ENCODE results near the gene VPS18. TPM values are rescaled to one million over a fixed set of nuclear protein-coding genes. Genes with fewer than 3 reads are reported as not detected.

Gene VPS18
- polyA plus RNA-seq, 3 donors from 2014 or later: 20.8 to 36.8 (median 35.3) TPM

DNA sequence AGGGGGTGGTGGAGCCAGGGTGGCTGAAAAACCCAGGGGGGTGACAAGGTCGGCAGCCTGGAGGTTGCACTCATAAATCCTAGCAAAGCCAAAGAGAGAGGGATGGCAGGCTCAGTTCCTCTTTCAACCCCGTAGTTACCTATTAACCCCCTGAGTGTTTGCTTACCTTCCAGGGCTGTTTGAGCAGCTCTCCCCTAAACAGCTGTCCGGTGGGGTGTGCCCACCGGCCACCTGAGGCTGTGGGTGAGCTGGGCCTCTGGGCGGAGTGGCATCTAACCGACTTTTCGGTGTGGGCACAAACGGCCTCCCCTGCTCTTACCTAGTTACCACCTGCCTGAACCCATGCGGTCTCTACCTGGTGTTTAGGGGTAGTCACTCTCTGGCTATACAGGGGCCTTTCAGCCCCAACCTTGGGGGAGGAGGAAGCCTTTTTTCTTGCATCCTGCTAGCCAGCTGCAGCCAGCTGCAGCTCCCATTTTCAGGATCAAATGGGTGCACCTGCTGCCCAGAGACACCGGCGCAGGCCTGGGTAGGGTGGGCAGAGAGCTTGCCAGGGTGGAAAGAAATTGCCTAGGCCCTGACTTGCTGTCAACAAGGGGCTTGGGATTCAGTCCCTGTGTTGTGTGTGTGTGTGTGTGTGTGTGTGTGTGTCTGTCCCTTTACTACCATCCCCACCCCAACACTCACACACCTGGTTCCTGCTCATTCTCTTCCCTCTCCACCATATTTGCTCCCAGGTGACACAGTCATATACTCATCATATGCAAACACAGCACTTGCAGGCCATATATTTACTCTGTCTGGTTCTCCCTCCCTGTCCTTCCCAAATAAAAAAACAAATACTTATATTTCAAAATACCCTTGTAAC is 38.6 kb downstream of the VPS18 start:
- Mint-ChIP-seq H3K36me3 (peaks cover 0 to 4% (median 0%) of the 10 kb centered on the region in 3 donors), H3K9me3 (no peaks in the 10 kb centered on the region), H3K27me3 (ENCODE audit: low read depth in 3 of 3) (peaks cover 7 to 15% (median 15%) of the 10 kb centered on the region in 3 donors), H3K4me1 (peaks cover 40 to 41% of the 10 kb centered on the region in 2 donors), H3K4me3 (no peak overlapping the region), H3K27ac (no peak overlapping the region)
- DNase-seq: no peak

DNA sequence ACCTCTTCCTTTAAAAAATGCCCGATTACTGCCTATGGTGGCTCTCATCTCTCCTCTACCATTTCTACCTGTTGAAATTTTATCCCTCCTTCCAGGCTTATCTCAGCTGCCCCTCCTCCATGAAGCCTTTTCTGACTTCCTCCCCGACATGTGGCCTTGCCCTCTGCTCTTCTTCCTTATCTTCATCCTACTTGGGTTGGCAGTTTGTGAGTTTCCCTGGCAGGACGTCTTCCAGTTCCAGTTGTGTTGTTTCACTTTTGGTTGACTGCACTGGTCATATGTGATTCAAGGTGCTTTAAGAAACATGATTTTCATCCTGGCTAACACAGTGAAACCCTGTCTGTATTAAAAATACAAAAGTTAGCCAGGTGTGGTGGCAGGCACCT is 39.3 kb downstream of the VPS18 start:
- H3K4me3 Mint-ChIP-seq: no peak overlapping the region
- no peak overlapping the region for H3K27ac Mint-ChIP-seq
- no peak for DNase-seq
- H3K9me3 Mint-ChIP-seq: no peaks in the 10 kb centered on the region
- peaks cover 0 to 4% (median 0%) of the 10 kb centered on the region in 3 donors for H3K36me3 Mint-ChIP-seq
- H3K27me3 Mint-ChIP-seq (ENCODE audit: low read depth in 3 of 3): peaks cover 7 to 15% (median 15%) of the 10 kb centered on the region in 3 donors
- H3K4me1 Mint-ChIP-seq: peaks cover 35 to 40% of the 10 kb centered on the region in 2 donors

DNA sequence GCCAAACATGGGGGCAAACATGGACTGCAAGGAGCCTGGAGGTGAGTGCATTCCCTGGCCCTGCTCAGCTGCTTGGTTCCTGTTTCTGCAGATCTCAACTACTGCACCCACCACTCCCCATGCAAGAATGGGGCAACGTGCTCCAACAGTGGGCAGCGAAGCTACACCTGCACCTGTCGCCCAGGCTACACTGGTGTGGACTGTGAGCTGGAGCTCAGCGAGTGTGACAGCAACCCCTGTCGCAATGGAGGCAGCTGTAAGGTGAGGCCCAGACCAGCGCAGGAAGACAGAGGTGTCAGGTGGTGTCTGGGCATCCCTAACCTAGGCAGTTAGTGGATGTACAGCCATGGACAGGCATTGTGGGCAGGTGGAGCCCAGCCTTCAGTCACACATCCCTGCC is 40.2 kb downstream of the VPS18 start:
- Mint-ChIP-seq H3K27ac (no peak overlapping the region), H3K27me3 (ENCODE audit: low read depth in 3 of 3) (peaks cover 4 to 12% (median 11%) of the 10 kb centered on the region in 3 donors), H3K36me3 (peaks cover 0 to 4% (median 0%) of the 10 kb centered on the region in 3 donors), H3K4me1 (peaks cover 28 to 31% of the 10 kb centered on the region in 2 donors), H3K9me3 (no peaks in the 10 kb centered on the region), H3K4me3 (no peak overlapping the region)
- DNase-seq: no peak

DNA sequence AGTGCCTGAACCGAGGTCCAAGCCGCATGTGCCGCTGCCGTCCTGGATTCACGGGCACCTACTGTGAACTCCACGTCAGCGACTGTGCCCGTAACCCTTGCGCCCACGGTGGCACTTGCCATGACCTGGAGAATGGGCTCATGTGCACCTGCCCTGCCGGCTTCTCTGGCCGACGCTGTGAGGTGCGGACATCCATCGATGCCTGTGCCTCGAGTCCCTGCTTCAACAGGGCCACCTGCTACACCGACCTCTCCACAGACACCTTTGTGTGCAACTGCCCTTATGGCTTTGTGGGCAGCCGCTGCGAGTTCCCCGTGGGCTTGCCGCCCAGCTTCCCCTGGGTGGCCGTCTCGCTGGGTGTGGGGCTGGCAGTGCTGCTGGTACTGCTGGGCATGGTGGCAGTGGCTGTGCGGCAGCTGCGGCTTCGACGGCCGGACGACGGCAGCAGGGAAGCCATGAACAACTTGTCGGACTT is 42.0 kb downstream of the VPS18 start:
- peaks cover 13 to 23% of the 10 kb centered on the region in 2 donors for H3K4me1 Mint-ChIP-seq
- peaks cover 0 to 4% (median 0%) of the 10 kb centered on the region in 3 donors for H3K36me3 Mint-ChIP-seq
- H3K4me3 Mint-ChIP-seq: no peak overlapping the region
- DNase-seq: no peak
- no peak overlapping the region for H3K27ac Mint-ChIP-seq
- no peaks in the 10 kb centered on the region for H3K9me3 Mint-ChIP-seq
- peaks cover 4 to 9% (median 5%) of the 10 kb centered on the region in 3 donors for H3K27me3 Mint-ChIP-seq (ENCODE audit: low read depth in 3 of 3)

DNA sequence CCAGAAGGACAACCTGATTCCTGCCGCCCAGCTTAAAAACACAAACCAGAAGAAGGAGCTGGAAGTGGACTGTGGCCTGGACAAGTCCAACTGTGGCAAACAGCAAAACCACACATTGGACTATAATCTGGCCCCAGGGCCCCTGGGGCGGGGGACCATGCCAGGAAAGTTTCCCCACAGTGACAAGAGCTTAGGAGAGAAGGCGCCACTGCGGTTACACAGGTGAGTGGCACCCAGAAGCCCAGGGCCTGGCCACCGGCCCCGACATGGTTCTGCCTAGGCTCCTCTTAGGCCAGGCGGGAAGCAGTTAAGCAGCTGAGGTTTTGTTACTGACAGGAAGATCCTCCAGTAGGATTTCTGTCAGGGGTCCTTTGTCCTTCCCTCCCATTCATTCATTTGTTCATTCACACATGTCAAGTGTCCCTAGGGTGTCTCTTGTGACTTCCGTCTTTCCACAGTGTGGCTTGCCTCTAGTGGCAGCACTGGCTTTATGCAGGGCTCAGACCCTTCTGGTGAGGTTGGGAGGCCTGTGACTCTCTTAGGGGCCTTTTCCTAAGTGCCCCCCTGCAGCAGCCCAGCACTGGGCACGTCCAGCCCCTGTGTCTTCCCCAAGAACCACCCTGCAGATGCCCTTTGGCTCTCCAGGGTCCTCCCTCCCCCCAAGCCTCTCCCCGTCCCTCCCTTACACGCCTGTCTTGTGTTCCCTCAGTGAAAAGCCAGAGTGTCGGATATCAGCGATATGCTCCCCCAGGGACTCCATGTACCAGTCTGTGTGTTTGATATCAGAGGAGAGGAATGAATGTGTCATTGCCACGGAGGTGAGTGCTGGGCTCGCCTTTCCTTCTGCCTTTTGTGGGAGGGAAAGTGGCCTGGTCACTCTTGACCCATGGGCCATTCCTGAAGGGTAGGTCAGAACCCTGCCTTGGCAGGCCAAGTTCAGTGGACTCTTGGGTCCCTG is 42.7 kb downstream of the VPS18 start:
- Mint-ChIP-seq H3K27me3 (ENCODE audit: low read depth in 3 of 3) (peaks cover 2 to 7% (median 5%) of the 10 kb centered on the region in 3 donors), H3K4me3 (no peak overlapping the region), H3K36me3 (peaks cover 0 to 4% (median 0%) of the 10 kb centered on the region in 3 donors), H3K27ac (peak overlapping the region in 1 of 6 donors; percentile 49), H3K4me1 (peaks cover 5 to 16% of the 10 kb centered on the region in 2 donors), H3K9me3 (no peaks in the 10 kb centered on the region)
- no peak for DNase-seq

DNA sequence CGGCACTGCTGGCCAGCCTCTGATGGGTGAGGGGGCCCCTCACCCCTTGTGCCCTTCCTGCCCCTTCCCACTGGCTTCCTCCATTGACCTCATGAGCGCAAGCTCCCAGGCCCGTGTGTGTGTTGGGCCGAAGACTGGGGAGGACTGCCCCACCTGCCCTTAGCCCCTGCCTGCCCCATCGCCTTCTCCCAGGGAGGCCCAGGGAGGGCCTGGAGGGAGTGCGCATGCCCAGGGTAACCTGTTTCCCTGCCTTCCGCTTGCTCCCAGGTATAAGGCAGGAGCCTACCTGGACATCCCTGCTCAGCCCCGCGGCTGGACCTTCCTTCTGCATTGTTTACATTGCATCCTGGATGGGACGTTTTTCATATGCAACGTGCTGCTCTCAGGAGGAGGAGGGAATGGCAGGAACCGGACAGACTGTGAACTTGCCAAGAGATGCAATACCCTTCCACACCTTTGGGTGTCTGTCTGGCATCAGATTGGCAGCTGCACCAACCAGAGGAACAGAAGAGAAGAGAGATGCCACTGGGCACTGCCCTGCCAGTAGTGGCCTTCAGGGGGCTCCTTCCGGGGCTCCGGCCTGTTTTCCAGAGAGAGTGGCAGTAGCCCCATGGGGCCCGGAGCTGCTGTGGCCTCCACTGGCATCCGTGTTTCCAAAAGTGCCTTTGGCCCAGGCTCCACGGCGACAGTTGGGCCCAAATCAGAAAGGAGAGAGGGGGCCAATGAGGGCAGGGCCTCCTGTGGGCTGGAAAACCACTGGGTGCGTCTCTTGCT is 43.7 kb downstream of the VPS18 start:
- no peak for DNase-seq
- no peak overlapping the region for H3K27ac Mint-ChIP-seq
- peaks cover 7 to 18% of the 10 kb centered on the region in 2 donors for H3K4me1 Mint-ChIP-seq
- no peak overlapping the region for H3K4me3 Mint-ChIP-seq
- H3K9me3 Mint-ChIP-seq: no peaks in the 10 kb centered on the region
- peaks cover 0 to 4% (median 0%) of the 10 kb centered on the region in 3 donors for H3K36me3 Mint-ChIP-seq
- H3K27me3 Mint-ChIP-seq (ENCODE audit: low read depth in 3 of 3): peaks cover 0 to 8% (median 7%) of the 10 kb centered on the region in 3 donors

DNA sequence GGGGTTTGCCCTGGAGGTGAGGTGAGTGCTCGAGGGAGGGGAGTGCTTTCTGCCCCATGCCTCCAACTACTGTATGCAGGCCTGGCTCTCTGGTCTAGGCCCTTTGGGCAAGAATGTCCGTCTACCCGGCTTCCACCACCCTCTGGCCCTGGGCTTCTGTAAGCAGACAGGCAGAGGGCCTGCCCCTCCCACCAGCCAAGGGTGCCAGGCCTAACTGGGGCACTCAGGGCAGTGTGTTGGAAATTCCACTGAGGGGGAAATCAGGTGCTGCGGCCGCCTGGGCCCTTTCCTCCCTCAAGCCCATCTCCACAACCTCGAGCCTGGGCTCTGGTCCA is 44.3 kb downstream of the VPS18 start:
- H3K36me3 Mint-ChIP-seq: no peaks in the 10 kb centered on the region
- no peak overlapping the region for H3K27ac Mint-ChIP-seq
- H3K4me3 Mint-ChIP-seq: no peak overlapping the region
- H3K4me1 Mint-ChIP-seq: peaks cover 13 to 22% of the 10 kb centered on the region in 2 donors
- H3K9me3 Mint-ChIP-seq: no peaks in the 10 kb centered on the region
- no peak for DNase-seq
- H3K27me3 Mint-ChIP-seq (ENCODE audit: low read depth in 3 of 3): peaks cover 0 to 7% (median 7%) of the 10 kb centered on the region in 3 donors

DNA sequence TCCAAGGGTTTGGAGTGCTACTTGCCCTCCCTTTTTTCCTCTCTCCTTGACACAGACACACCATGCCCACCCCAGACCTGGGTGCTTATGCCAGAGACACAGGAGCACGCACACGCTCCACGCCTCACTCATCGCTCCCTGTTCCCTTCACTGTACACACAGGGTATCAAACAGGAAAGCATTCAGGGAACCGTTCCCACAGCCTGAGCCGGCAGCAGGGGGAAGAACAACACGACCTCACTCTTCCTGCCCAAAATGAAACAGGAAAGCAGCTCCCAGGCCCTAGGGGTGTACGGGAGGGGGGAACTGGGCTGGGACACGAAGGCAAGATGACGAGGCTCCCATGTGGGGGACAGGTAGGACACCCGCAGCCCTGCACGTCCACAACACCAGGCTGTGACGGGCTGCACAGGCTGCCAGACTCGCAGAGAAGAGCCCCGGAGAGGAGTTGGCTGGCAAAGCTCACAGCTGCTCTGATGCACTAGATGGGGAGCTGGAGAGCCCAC is 46.1 kb downstream of the VPS18 start:
- Mint-ChIP-seq H3K27ac (peak overlapping the region in 5 of 6 donors; percentile 8 to 76 (median 56)), H3K4me1 (peaks cover 21 to 29% of the 10 kb centered on the region in 2 donors), H3K4me3 (peak overlapping the region; percentile 40 to 65 (median 45)), H3K36me3 (no peaks in the 10 kb centered on the region), H3K27me3 (ENCODE audit: low read depth in 3 of 3) (peaks cover 0 to 8% (median 3%) of the 10 kb centered on the region in 3 donors), H3K9me3 (no peaks in the 10 kb centered on the region)
- no peak for DNase-seq

DNA sequence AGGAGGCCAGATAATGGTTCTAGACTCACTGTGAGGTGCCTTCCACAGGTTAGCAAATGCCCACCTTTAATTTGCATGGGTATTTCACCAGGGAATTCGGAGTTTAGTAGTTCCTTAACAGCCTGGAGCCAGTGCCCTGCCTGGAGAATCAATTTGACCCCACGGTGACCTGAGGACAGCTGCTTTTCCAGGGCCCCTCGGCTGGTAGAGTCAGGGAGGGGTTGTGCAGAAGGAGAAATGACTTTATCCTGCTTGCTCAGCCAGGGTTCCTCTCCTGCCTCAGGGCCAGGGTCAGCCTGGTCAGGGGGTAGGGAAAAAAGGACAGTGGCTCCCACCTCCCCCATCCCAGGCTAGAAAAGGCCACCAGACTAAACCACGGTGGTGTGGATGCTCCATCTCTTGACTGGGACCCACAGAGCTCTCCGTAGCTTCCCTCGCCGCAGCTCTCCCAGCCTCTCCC is 46.8 kb downstream of the VPS18 start:
- H3K9me3 Mint-ChIP-seq: no peaks in the 10 kb centered on the region
- peak overlapping the region; percentile 33 to 65 (median 40) for H3K4me3 Mint-ChIP-seq
- no peak for DNase-seq
- peaks cover 21 to 29% of the 10 kb centered on the region in 2 donors for H3K4me1 Mint-ChIP-seq
- peak overlapping the region in 5 of 6 donors; percentile 8 to 56 (median 30) for H3K27ac Mint-ChIP-seq
- H3K36me3 Mint-ChIP-seq: no peaks in the 10 kb centered on the region
- H3K27me3 Mint-ChIP-seq (ENCODE audit: low read depth in 3 of 3): peaks cover 0 to 8% (median 3%) of the 10 kb centered on the region in 3 donors

DNA sequence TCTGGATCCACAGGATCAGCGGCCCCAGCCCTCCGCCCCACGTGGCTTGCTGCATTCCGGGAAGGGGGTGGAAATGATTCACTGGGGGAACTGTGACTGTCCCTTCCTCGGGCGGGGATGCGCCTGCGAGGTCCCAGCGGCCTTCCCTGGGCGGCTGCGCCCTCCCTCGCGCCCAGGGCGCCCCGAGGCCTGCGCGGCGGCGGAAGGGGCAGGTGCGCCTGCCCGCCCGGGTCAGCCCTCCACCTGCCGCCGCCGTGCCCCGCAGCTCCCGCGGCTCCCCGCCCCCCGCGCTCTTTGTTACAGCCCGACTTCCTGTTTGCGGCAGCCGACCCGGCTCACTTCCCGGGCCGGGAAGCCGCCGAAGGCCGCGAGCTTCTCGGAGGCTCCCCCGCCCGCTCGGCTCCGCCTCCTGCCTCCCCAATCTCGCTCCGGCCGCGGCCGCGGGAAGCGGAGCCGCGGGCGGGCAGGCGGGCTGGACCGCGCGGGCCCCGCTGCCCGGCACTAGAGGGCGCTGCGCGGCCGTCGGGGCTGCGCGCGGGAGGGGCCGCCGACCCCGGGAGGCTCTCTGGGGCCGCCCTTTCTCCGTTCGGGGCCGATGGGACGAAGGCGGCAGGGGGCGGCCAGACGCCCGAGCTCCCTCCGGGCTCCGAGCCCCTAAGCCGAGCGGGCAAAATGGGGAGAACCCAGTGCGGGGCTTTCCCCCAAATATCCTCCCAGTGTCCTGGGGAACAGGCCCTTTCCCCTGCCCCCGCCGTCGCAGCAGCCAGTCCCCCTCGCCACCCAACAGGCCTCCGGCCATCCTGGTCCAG is 47.5 kb downstream of the VPS18 start:
- DNase-seq: peak; percentile 67 to 74 (median 71)
- Mint-ChIP-seq H3K9me3 (no peaks in the 10 kb centered on the region), H3K27ac (peak overlapping the region in 3 of 6 donors; percentile 48 to 70 (median 56)), H3K4me1 (peaks cover 21 to 29% of the 10 kb centered on the region in 2 donors), H3K27me3 (ENCODE audit: low read depth in 3 of 3) (peaks cover 0 to 10% (median 3%) of the 10 kb centered on the region in 3 donors), H3K36me3 (no peaks in the 10 kb centered on the region), H3K4me3 (peak overlapping the region; percentile 82 to 94 (median 86))

DNA sequence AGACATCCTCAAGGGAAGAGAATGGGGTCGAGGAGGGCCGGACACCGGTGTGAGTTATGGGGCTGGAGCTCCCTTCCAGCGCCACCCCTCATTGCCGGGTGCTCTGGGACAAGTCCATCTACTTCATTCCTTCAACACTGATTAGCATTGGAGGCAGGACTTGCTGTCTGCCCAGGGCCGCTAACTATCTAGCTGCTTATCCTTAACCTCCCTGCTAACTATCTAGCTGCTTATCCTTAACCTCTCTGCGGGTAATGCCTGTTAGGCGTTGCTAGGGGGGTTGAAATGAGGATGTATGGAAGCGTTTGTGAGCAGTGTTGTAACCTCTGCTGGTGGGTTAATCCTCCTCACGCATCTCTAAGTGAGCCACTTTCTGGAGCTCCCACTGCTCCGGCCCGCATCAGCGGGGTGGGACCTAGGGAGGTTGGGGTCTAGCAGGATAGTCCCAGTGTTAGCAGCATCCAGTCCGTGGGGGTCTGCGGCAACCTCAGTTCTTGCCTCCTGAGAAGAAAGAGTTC is 48.1 kb downstream of the VPS18 start:
- peak overlapping the region; percentile 82 to 94 (median 86) for H3K4me3 Mint-ChIP-seq
- H3K4me1 Mint-ChIP-seq: peaks cover 21 to 29% of the 10 kb centered on the region in 2 donors
- no peaks in the 10 kb centered on the region for H3K9me3 Mint-ChIP-seq
- H3K27ac Mint-ChIP-seq: peak overlapping the region in 5 of 6 donors; percentile 29 to 79 (median 50)
- peaks cover 0 to 10% (median 3%) of the 10 kb centered on the region in 3 donors for H3K27me3 Mint-ChIP-seq (ENCODE audit: low read depth in 3 of 3)
- no peak for DNase-seq
- no peaks in the 10 kb centered on the region for H3K36me3 Mint-ChIP-seq

DNA sequence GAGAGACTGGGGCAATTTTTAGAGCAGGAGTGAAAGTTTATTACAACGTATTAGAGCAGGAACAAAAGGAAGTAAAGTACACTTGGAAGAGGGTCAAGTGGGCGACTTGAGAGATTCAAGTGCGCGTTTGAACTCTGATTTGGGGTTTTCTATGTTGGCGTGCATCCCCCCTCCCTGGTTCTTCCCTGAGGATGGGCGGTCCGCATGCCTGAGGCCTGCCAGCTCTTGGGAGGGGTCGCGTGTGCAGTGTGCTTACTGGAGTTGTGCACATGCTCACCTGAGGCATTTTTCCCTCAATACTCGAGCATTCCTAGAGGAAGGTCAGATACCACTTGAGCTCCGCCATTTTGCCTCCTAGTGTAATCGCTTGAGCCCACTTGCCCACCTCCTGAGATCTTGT is 48.6 kb downstream of the VPS18 start:
- DNase-seq: no peak
- peaks cover 21 to 29% of the 10 kb centered on the region in 2 donors for H3K4me1 Mint-ChIP-seq
- H3K36me3 Mint-ChIP-seq: no peaks in the 10 kb centered on the region
- H3K27me3 Mint-ChIP-seq (ENCODE audit: low read depth in 3 of 3): peaks cover 0 to 11% (median 3%) of the 10 kb centered on the region in 3 donors
- H3K4me3 Mint-ChIP-seq: peak overlapping the region; percentile 82 to 94 (median 86)
- H3K27ac Mint-ChIP-seq: peak overlapping the region in 5 of 6 donors; percentile 29 to 79 (median 50)
- no peaks in the 10 kb centered on the region for H3K9me3 Mint-ChIP-seq
